Astrocyte (in vitro differentiated cells and primary cell): ENCODE measurements around the gene CISD3. TPM values are rescaled to one million over a fixed set of nuclear protein-coding genes. Genes with fewer than 3 reads are reported as not detected.

ENCODE experiments used
- DNase-seq: peaks from one replicate; pipeline ENCODE4 v3.0.0-alpha.2; 2010; ENCODE audit warnings: low read depth
- FAIRE-seq: peaks from 2 replicates; lab custom pipeline; 2011; peaks lifted over from hg19 to GRCh38; lab: Jason Lieb, UNC
- H2AFZ ChIP-seq: 2 replicates; pipeline ENCODE4 v1.6.0; 2012; ENCODE audit warnings: low read depth, low read length, inconsistent platforms
- H3K27ac ChIP-seq: 2 replicates; pipeline ENCODE4 v1.5.1; 2011; ENCODE audit warnings: low read depth, low read length, inconsistent platforms
- H3K27me3 ChIP-seq: 2 replicates; pipeline ENCODE4 v1.6.0; 2011; ENCODE audit warnings: low read length, inconsistent platforms; ENCODE audit not compliant: insufficient read depth
- H3K36me3 ChIP-seq: 2 replicates; pipeline ENCODE4 v1.5.1; 2011; ENCODE audit warnings: low read length, inconsistent platforms; ENCODE audit not compliant: insufficient read depth
- H3K4me1 ChIP-seq: 2 replicates; pipeline ENCODE4 v1.5.1; 2011; ENCODE audit warnings: low read length, inconsistent platforms; ENCODE audit not compliant: insufficient read depth
- H3K4me2 ChIP-seq: 2 replicates; pipeline ENCODE4 v1.6.0; 2012; ENCODE audit warnings: low read length, inconsistent platforms
- H3K4me3 ChIP-seq: 2 replicates; pipeline ENCODE4 v1.5.1; 2011; ENCODE audit warnings: low read depth, mild to moderate bottlenecking, low read length, inconsistent platforms; ENCODE audit not compliant: insufficient read depth
- H3K79me2 ChIP-seq: 2 replicates; pipeline ENCODE4 v1.6.0; 2012; ENCODE audit warnings: mild to moderate bottlenecking, low read length, inconsistent platforms; ENCODE audit not compliant: insufficient read depth
- H3K9ac ChIP-seq: 2 replicates; pipeline ENCODE4 v1.6.0; 2012; ENCODE audit warnings: mild to moderate bottlenecking, low read length, inconsistent platforms
- H3K9me3 ChIP-seq: 2 replicates; pipeline ENCODE4 v1.5.1; 2012; ENCODE audit warnings: low read depth, mild to moderate bottlenecking, low read length, inconsistent platforms; ENCODE audit not compliant: insufficient read depth
- H4K20me1 ChIP-seq: 2 replicates; pipeline ENCODE4 v1.6.0; 2012; ENCODE audit warnings: low read length, inconsistent platforms; ENCODE audit not compliant: insufficient read depth
- H3K27ac Mint-ChIP-seq: one replicate; pipeline ENCODE4 v1.8.0; 2021; ENCODE audit warnings: mild to moderate bottlenecking, mixed read lengths; ENCODE audit not compliant: unreplicated experiment
- H3K27me3 Mint-ChIP-seq: one replicate; pipeline ENCODE4 v1.8.0; 2021; ENCODE audit warnings: low read depth, mixed read lengths; ENCODE audit not compliant: unreplicated experiment
- H3K36me3 Mint-ChIP-seq: one replicate; pipeline ENCODE4 v1.8.0; 2021; ENCODE audit warnings: low read depth, mixed read lengths; ENCODE audit not compliant: unreplicated experiment
- H3K4me1 Mint-ChIP-seq: one replicate; pipeline ENCODE4 v1.8.0; 2021; ENCODE audit warnings: low read depth, mixed read lengths; ENCODE audit not compliant: unreplicated experiment
- H3K4me3 Mint-ChIP-seq: one replicate; pipeline ENCODE4 v1.8.0; 2021; ENCODE audit warnings: mild to moderate bottlenecking, moderate library complexity, mixed read lengths; ENCODE audit not compliant: unreplicated experiment
- H3K9me3 Mint-ChIP-seq: one replicate; pipeline ENCODE4 v1.8.0; 2021; ENCODE audit warnings: mild to moderate bottlenecking, mixed read lengths; ENCODE audit not compliant: unreplicated experiment
- EZH2 ChIP-seq: IDR thresholded peaks from 2 replicates; pipeline ENCODE4 v1.6.1; 2012; ENCODE audit warnings: mild to moderate bottlenecking, low read length, inconsistent platforms; ENCODE audit not compliant: insufficient read depth
- total RNA-seq: library from RNA; stranded (reverse); gene quantifications from 2 replicates; pipeline ENCODE4 v1.2.1, GENCODE V29; 2021
- TF ChIP-seq, protein P1 (sequence below): IDR thresholded peaks from 2 replicates; pipeline ENCODE4 v1.5.1; 2011; ENCODE audit warnings: low read depth, mild to moderate bottlenecking, inconsistent platforms, low read length, moderate library complexity; ENCODE audit not compliant: insufficient read depth

CISD3 gene
- total RNA-seq, 1 donor from 2014 or later, result 12.0 TPM

DNA sequence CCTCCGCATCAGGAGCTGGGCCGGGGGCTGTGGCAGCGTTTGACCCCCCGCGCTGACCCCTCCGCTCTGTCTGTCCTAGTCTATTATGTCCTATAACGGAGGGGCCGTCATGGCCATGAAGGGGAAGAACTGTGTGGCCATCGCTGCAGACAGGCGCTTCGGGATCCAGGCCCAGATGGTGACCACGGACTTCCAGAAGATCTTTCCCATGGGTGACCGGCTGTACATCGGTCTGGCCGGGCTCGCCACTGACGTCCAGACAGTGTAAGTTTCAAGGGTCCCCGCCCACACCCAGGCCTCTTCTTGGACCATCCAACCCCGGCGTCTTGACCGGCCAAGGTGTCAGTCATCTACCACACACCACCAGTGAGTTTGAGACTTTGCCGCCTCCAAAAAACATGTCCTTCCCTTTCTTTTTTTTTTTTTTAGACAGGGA, 22.9 kb downstream of the CISD3 start:
- Histone ChIP-seq H3K4me3 (peak overlapping the region; percentile 95), H3K27ac (peak overlapping the region; percentile 71), H3K4me2 (peak overlapping the region; percentile 92), H2AFZ (peak overlapping the region; percentile 78), H3K27me3 (no peaks in the 10 kb centered on the region), H3K36me3 (peaks cover 16% of the 10 kb centered on the region), H3K79me2 (peaks cover 33% of the 10 kb centered on the region), H3K4me1 (peaks cover 31% of the 10 kb centered on the region), H3K9me3 (no peaks in the 10 kb centered on the region), H3K9ac (peak overlapping the region; percentile 94), H4K20me1 (peaks cover 26% of the 10 kb centered on the region)
- TF ChIP-seq, protein P1, sequence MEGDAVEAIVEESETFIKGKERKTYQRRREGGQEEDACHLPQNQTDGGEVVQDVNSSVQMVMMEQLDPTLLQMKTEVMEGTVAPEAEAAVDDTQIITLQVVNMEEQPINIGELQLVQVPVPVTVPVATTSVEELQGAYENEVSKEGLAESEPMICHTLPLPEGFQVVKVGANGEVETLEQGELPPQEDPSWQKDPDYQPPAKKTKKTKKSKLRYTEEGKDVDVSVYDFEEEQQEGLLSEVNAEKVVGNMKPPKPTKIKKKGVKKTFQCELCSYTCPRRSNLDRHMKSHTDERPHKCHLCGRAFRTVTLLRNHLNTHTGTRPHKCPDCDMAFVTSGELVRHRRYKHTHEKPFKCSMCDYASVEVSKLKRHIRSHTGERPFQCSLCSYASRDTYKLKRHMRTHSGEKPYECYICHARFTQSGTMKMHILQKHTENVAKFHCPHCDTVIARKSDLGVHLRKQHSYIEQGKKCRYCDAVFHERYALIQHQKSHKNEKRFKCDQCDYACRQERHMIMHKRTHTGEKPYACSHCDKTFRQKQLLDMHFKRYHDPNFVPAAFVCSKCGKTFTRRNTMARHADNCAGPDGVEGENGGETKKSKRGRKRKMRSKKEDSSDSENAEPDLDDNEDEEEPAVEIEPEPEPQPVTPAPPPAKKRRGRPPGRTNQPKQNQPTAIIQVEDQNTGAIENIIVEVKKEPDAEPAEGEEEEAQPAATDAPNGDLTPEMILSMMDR, result no peak
- FAIRE-seq (no peak), DNase-seq (no peak)
- peaks cover 6% of the 10 kb centered on the region for H3K36me3 Mint-ChIP-seq
- peak overlapping the region; percentile 99 for H3K4me3 Mint-ChIP-seq
- peak overlapping the region; percentile 92 for H3K27ac Mint-ChIP-seq
- H3K9me3 Mint-ChIP-seq, result no peaks in the 10 kb centered on the region
- peaks cover 11% of the 10 kb centered on the region for H3K4me1 Mint-ChIP-seq
- no peaks in the 10 kb centered on the region for H3K27me3 Mint-ChIP-seq

DNA sequence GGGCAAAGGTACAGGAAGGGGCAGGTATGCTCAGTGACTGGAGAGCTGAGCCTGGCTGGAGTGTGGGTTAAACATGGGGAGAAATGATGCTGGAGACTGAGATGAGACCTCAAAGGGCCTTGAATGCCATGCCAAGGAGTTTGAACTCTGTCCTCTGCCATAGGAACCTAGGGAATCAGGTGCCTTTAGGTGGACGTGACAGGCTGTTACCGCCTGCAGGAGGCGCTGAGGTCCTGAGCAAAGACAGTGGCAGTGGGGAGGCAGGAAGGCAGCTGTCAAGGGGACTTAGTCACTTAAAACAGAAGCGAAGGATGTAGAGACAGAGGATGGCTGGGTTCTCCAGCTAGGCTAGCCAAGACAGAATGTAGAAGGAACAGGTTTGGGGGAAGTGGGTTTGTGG, 31.5 kb downstream of the CISD3 start:
- Histone ChIP-seq H3K36me3 (peaks cover 56% of the 10 kb centered on the region), H3K4me3 (no peak overlapping the region), H3K27ac (no peak overlapping the region), H3K27me3 (no peaks in the 10 kb centered on the region), H4K20me1 (peaks cover 47% of the 10 kb centered on the region), H3K4me2 (no peak overlapping the region), H3K79me2 (peaks cover 3% of the 10 kb centered on the region), H3K9ac (no peak overlapping the region), H3K4me1 (no peaks in the 10 kb centered on the region), H2AFZ (no peak overlapping the region), H3K9me3 (no peaks in the 10 kb centered on the region)
- H3K27ac Mint-ChIP-seq, result no peak overlapping the region
- H3K27me3 Mint-ChIP-seq, result no peaks in the 10 kb centered on the region
- FAIRE-seq (no peak), DNase-seq (no peak)
- TF ChIP-seq EZH2, result no peak
- TF ChIP-seq, protein P1, result peak; percentile 13
- no peaks in the 10 kb centered on the region for H3K9me3 Mint-ChIP-seq
- peak overlapping the region; percentile 51 for H3K4me3 Mint-ChIP-seq
- peaks cover 32% of the 10 kb centered on the region for H3K36me3 Mint-ChIP-seq
- no peaks in the 10 kb centered on the region for H3K4me1 Mint-ChIP-seq

DNA sequence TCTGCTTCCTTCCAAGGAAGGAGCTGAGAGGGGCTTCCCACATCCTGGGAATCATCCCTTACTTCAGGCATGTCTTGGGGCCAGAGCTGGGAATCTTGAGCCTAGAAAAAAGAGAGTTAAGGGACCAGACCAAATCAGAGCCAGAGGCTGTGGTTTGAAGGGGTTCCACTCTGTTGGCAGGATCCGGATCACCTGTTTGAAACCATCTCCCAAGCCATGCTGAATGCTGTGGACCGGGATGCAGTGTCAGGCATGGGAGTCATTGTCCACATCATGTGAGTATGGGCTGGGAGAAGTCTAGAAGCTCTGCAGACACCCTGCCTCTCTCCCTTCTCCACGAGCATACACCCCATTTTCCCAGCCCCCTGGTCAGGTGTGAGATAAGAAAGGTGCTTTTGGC, 32.1 kb downstream of the CISD3 start:
- DNase-seq (no peak), FAIRE-seq (no peak)
- no peaks in the 10 kb centered on the region for H3K9me3 Mint-ChIP-seq
- H3K27me3 Mint-ChIP-seq, result no peaks in the 10 kb centered on the region
- H3K4me3 Mint-ChIP-seq, result no peak overlapping the region
- peaks cover 32% of the 10 kb centered on the region for H3K36me3 Mint-ChIP-seq
- H3K4me1 ChIP-seq, result no peaks in the 10 kb centered on the region
- peaks cover 47% of the 10 kb centered on the region for H4K20me1 ChIP-seq
- H2AFZ ChIP-seq, result no peak overlapping the region
- peaks cover 57% of the 10 kb centered on the region for H3K36me3 ChIP-seq
- no peak overlapping the region for H3K27ac ChIP-seq
- no peaks in the 10 kb centered on the region for H3K9me3 ChIP-seq
- H3K4me2 ChIP-seq, result no peak overlapping the region
- H3K4me1 Mint-ChIP-seq, result no peaks in the 10 kb centered on the region
- TF ChIP-seq, protein P1, result no peak
- TF ChIP-seq EZH2, result no peak
- no peaks in the 10 kb centered on the region for H3K27me3 ChIP-seq
- H3K4me3 ChIP-seq, result no peak overlapping the region
- H3K9ac ChIP-seq, result no peak overlapping the region
- H3K27ac Mint-ChIP-seq, result no peak overlapping the region
- peaks cover 3% of the 10 kb centered on the region for H3K79me2 ChIP-seq
